Dermis blood vessel endothelial cell (primary cell): ENCODE data around the gene PIP4P1. TPM values are rescaled to one million over a fixed set of nuclear protein-coding genes. Genes with fewer than 3 reads are reported as not detected.
A peak's percentile ranks its signal among the peaks of the same experiment; 100 is the strongest.
"Not testable (repeated sequence)": the region's sequence is repeated elsewhere in the genome, so short reads cannot be mapped to it uniquely, and the experiment has no call there.

Experiments
- DNase-seq: peaks from one replicate; pipeline ENCODE4 v3.0.0; 2010
- total RNA-seq: library from RNA; depleted of rRNA; stranded (reverse); fragments of >200 nt; gene quantifications from 2 replicates; pipeline ENCODE4 v1.2.3, GENCODE V29; 2014

The PIP4P1 gene
- total RNA-seq, 1 donor from 2014 or later, result 26.9 TPM

DNA sequence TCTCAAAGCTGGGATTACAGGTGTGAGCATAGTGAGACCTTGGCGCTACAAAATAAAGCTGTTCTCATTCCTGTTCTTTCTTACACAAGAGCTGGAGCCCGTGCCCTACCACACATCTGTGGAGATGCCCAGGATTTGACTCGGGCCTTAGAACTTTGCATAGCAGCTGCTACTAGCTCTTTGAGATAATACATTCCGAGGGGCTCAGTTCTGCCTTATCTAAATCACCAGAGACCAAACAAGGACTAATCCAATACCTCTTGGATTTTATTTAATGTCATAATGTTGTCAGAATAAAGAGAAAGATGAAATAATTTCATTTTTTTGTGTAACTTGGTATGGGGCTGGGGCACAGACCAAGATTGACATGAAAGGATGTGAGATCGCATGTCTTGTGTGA lies 15.5 kb upstream of the PIP4P1 start:
- DNase-seq, result no peak

DNA sequence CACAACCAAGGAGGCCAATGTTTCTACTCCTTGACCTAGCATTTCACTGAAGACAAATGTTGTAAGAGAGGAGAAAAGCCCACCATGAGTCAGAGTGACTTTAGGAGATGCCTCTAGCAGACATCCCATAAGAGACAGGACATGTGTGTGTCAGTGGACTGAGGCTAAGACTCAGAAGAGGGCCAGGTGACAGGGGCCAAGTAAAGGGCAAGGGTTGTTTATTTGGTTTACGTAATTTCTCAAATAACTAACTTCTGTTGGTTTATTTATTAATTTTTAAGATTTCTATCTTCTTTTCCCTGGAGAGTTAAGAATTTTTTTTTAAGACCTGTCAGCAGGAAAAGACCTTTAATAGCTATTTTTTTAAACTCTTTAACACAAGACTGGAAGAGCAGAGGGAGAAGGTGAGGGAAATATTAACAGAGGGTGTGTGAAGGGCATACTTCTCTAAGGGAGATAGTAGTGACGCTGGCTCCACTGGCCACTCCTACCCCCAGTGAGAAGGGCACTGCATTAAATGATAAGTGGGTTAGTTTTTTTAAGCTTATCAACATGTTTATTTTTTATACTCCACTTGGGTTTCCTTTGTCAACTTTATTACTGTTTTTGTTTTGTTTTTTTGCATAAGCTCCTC lies 11.4 kb upstream of the PIP4P1 start:
- DNase-seq, result no peak

GRCh38 chr14:20470603-20470901 lies 9.3 kb upstream of the PIP4P1 start:
- DNase-seq, result no peak

DNA sequence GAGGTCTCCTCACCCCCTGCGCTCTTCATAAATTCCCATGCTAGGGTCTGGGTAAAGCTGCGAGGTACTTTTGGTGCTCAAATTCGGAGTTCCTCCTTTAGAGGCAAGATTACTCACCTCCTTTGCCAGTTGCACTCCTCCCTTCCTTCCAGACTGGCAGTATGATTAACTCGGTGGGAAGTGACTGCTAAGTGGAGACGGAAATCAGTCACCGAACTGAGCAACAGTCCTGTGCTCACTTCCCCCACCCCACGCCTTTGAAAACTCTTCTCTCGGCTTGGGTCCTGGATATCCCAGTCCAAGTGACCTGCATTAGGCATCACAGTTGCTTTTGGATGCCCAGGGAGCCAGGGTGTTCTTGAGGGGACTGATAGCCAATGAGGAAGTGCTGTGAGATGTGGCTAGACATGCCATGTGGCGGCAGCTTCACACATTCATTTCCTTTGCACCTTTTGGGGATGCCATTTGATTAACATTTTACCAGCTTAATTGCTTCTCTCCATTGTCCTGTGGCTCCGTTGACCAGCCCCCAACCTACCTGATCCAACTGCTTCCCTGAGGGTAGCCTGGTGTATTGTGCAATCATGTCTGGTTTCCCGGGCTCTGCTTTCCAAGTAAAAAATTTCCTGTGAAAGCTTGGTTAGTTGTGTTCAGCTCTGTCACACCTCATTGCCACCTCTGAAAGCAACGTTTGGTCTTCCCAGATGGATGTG lies 8.8 kb upstream of the PIP4P1 start:
- DNase-seq, result peak; percentile 87

GRCh38 chr14:20469242-20469889 lies 8.1 kb upstream of the PIP4P1 start, which contains the start of gene PNP:
Gene PNP (plus strand): TSS chr14:20469406. CDS start chr14:20469525, 119 bp downstream.
- DNase-seq, result peak; percentile 95

- peak; percentile 25 for DNase-seq
Measured at GRCh38 chr14:20468764-20469241, 7.6 kb upstream of the PIP4P1 start.

DNA sequence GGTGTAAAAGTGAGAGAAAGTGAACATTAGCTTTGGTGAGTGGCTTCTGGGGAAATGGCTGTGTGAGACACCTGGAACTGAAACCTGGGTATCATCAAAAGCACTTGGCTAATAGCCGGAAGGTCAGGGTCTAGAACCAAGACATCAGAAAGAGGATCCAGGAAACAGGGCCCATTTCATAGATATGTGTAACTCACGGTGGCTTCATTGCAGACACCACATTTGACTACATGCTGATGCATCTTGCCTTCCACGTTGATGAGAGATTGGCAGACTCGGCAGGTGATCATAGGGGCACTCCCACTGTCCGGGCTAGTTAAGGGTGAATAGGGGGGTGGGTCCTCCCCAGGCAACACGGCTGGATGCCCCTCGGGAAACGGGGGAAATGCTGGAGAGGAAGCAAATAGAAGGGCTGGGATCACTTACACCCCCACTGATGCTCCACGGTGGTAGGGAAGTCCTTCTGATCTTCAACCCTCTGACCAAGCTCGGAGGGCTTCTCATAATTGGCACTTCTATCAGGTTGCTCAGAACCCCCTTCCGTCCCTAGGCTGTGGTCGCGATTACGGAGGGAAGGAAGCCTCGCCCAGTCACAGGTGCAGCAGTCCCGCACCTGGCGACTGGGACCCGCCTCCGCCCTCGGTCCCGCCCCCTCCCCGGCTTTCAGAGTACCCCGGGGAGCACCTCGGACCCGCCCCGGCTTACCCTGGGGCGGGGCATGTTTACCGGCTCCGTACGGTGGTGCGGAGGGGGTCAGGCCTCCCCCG lies 593 bp downstream of the PIP4P1 start:
- DNase-seq, result peak; percentile 22

GRCh38 chr14:20458031-20458789 lies 3.0 kb downstream of the PIP4P1 start:
- DNase-seq, result no peak

- DNase-seq, result no peak
Measured at GRCh38 chr14:20456971-20457370, 4.3 kb downstream of the PIP4P1 start.

DNA sequence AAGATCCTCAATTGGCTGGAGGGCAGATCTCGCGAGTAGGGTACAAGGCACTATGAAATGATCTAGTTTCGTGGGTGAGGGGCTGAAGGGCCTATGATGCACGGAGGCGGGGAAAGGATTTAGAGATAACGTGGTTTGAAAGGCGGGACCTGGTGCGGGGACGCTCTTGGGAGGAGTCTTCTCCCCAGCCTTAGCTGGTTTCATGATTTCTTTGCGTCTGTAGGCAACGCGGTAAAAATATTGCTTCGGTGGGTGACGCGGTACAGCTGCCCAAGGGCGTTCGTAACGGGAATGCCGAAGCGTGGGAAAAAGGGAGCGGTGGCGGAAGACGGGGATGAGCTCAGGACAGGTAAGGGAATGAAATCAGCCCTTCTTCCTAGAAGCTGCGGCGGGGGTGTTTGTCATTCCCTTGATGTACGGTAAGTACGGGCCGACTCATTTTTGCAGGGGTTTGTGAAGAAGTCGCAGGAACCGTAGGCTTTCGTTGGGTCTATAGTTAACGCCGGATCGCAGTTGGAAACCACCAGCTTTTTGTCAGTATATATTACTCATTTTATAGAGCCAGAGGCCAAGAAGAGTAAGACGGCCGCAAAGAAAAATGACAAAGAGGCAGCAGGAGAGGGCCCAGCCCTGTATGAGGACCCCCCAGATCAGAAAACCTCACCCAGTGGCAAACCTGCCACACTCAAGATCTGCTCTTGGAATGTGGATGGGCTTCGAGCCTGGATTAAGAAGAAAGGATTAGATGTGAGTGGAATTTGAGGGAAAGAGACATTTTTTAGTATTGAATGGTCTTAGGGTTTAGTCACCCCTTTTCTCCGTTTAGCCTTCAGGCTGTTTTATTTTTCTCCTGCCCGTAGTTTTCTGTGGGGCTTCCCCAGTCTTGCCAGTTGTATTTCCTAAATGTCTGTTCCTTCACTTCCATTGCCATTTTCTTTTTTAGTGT lies 5.6 kb downstream of the PIP4P1 start:
- peak; percentile 92 for DNase-seq

DNA sequence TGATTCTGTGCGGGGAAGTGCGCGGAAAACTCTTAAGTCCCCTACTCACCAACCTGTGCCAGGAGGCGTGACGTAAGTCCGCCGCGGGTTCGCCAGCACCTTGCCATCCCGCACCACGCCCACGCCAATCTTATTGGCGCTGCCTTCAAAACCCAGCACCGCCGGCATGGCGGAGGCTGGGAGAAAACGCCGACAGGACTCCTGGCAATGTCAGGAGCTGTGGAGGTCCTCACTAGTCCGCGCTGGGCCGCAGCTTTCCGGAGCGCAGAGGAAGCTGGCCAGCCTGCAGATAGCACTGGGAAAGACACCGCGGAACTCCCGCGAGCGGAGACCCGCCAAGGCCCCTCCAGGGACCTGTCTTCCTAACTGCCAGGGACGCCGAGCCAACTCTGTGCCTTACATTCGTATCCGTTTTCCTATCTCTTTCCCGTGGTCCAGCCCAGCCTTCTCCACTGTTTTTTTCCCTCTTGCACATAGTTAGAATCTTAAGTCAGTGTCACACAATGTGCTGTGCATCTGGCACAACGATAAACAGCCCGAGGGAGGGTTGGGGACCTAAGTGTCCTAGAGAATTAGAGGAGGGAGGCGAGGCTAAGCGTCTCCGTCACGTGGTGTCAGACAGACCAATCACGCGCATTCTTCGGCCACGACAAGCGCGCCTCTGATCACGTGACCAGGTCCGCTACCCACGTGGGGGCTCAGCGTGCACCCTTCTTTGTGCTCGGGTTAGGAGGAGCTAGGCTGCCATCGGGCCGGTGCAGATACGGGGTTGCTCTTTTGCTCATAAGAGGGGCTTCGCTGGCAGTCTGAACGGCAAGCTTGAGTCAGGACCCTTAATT lies 6.5 kb downstream of the PIP4P1 start, which contains the start of the genes APEX1 and OSGEP:
APEX1 (plus strand) TSS at position 711 of the 839 bp plus-strand sequence. CDS start 420 bp downstream, outside the sequence.
OSGEP (minus strand) TSS at position 297 of the 839 bp plus-strand sequence; CDS start at position 168, 129 bp downstream.
- peak; percentile 100 for DNase-seq

- not testable (repeated sequence) for DNase-seq
Measured at GRCh38 chr14:20452831-20453230, 8.4 kb downstream of the PIP4P1 start.

DNA sequence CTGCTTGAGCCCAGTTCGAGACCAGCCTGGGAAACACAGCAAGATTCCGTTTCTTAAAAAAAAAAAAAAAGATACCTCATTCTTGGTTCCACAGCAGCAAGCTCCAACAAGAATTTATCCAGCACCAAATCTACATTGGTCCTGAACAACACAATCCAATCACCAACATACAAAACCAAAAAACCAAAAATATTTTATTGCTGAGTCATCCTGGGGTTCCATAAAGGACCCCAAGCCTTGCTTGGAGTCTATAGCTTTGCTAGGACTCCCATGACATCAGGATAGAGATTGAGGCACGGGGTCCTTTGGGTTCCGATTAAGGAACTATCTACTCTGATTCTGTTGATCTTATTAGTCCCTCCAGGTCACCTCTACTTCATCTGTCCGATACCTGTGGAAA lies 14.3 kb downstream of the PIP4P1 start:
- DNase-seq, result no peak

- DNase-seq, result not testable (repeated sequence)
Measured at GRCh38 chr14:20443650-20444049, 17.6 kb downstream of the PIP4P1 start.

GRCh38 chr14:20441461-20441860 lies 19.8 kb downstream of the PIP4P1 start:
- no peak for DNase-seq

GRCh38 chr14:20440882-20441281 lies 20.4 kb downstream of the PIP4P1 start:
- DNase-seq, result peak; percentile 58

GRCh38 chr14:20440465-20440864 lies 20.8 kb downstream of the PIP4P1 start:
- DNase-seq, result no peak

GRCh38 chr14:20438664-20439063 lies 22.6 kb downstream of the PIP4P1 start:
- DNase-seq, result no peak

DNA sequence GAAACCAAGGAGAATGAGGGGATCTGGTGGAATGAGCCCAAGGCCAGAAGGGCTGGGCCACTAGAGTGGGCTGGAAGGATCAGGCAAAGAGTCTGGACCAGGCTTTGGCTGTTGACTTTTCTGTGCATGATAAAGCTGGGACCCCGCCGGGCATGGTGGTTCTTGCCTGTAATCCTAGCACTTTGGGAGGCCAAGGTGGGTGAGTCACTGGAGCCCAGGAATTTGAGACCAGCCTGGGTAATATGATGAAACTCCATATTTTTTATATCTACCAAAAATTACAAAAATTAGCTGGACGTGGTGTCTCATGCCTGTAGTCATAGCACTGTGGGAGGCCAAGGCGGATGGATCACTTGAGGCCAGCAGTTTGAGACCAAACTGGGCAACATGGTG lies 24.9 kb downstream of the PIP4P1 start:
- no peak for DNase-seq
